Activated T-helper 1 cell treated with anti-CD3 and anti-CD28 coated beads, Interleukin-12 subunit alpha, Interleukin-12 subunit beta, Interleukin-2, Interleukin-4 antibody, amounts not matched to agents 30 ng/mL and 10 ng/mL and 1 ng/mL, durations not matched to agents 14 hours and 24 hours and 36 hours (primary cell): ENCODE data around the gene PCDHGA12. TPM values are rescaled to one million over a fixed set of nuclear protein-coding genes. Genes with fewer than 3 reads are reported as not detected.
"Not testable (repeated sequence)": the region's sequence is repeated elsewhere in the genome, so short reads cannot be mapped to it uniquely, and the experiment has no call there.

ENCODE experiments used
- DNase-seq: peaks from one replicate; pipeline ENCODE4 v3.0.0; 2021; ENCODE audit warnings: low spot score
- H3K27ac Mint-ChIP-seq: one replicate; pipeline ENCODE4 v1.8.0; 2021; ENCODE audit warnings: mild to moderate bottlenecking, mixed read lengths
- H3K27me3 Mint-ChIP-seq: one replicate; pipeline ENCODE4 v1.8.0; 2022; ENCODE audit warnings: mild to moderate bottlenecking, moderate library complexity, mixed read lengths; ENCODE audit not compliant: insufficient read depth
- H3K36me3 Mint-ChIP-seq: one replicate; pipeline ENCODE4 v1.8.0; 2021; ENCODE audit warnings: low read depth, mixed read lengths
- H3K4me1 Mint-ChIP-seq: one replicate; pipeline ENCODE4 v1.8.0; 2021; ENCODE audit warnings: low read depth, mixed read lengths
- H3K4me3 Mint-ChIP-seq: one replicate; pipeline ENCODE4 v1.8.0; 2021; ENCODE audit warnings: mild to moderate bottlenecking, moderate library complexity, mixed read lengths
- H3K9me3 Mint-ChIP-seq: one replicate; pipeline ENCODE4 v1.8.0; 2021; ENCODE audit warnings: mixed read lengths
- intact Hi-C: fragments of 100-400 bp; cut with micrococcal nuclease; formaldehyde crosslinking; loops from one replicate; pipeline ENCODE4 v1.15.1; 2024
- total RNA-seq: library from RNA; stranded (reverse); gene quantifications from 2 replicates; pipeline ENCODE4 v1.2.3, GENCODE V29; 2022

The PCDHGA12 gene
- 0.18 TPM in 1 of 2 replicates, not detected in the other for total RNA-seq

DNA sequence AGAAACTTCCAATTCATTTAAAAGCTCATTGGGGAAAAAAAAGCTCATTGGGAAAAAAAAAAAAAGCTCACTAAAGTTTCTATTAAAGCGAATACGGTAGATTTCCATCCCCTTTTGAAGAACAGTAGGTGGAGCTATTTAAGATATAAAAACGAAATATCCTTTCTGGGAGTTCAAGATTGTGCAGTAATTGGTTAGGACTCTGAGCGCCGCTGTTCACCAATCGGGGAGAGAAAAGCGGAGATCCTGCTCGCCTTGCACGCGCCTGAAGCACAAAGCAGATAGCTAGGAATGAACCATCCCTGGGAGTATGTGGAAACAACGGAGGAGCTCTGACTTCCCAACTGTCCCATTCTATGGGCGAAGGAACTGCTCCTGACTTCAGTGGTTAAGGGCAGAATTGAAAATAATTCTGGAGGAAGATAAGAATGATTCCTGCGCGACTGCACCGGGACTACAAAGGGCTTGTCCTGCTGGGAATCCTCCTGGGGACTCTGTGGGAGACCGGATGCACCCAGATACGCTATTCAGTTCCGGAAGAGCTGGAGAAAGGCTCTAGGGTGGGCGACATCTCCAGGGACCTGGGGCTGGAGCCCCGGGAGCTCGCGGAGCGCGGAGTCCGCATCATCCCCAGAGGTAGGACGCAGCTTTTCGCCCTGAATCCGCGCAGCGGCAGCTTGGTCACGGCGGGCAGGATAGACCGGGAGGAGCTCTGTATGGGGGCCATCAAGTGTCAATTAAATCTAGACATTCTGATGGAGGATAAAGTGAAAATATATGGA lies at the start of gene PCDHGA12:
Gene PCDHGA12, plus strand, starts transcription at position 176 of the 782 bp plus-strand sequence. Its CDS starts 253 bp downstream, at position 429.
- Mint-ChIP-seq H3K36me3 (no peaks in the 10 kb centered on the region), H3K27ac (peak within 1 kb of the TSS; percentile 67), H3K4me3 (peak within 1 kb of the TSS; percentile 73), H3K27me3 (peaks cover 17% of the 10 kb centered on the region), H3K4me1 (no peaks in the 10 kb centered on the region), H3K9me3 (peaks cover 32% of the 10 kb centered on the region)
- intact Hi-C loops: loop anchor here (1.0 kb wide), 1 partner anchor 83 kb away; no protein-coding TSS in a partner anchor
- no peak for DNase-seq

- peaks cover 3% of the 10 kb centered on the region for H3K27me3 Mint-ChIP-seq
- H3K36me3 Mint-ChIP-seq: no peaks in the 10 kb centered on the region
- H3K4me1 Mint-ChIP-seq: no peaks in the 10 kb centered on the region
- intact Hi-C loops: loop anchor here (5.0 kb wide), 1 partner anchor 45 kb away; the partner anchor contains the start of gene PCDHGA2
- DNase-seq: no peak
- H3K9me3 Mint-ChIP-seq: peaks cover 16% of the 10 kb centered on the region
- peak within 1 kb of the TSS; percentile 81 for H3K4me3 Mint-ChIP-seq
- H3K27ac Mint-ChIP-seq: no peak within 1 kb of the TSS
These were observed 47.6 kb upstream of the PCDHGA12 start, which contains the start of gene PCDHGA7 for GRCh38 chr5:141382469-141383294. PCDHGA7 (plus strand) TSS chr5:141382742; CDS start chr5:141382900, 158 bp downstream.

GRCh38 chr5:141383345-141383744 lies 47.0 kb upstream of the PCDHGA12 start:
- intact Hi-C loops: loop anchor here (5.0 kb wide), 1 partner anchor 46 kb away; the partner anchor contains the start of gene PCDHGA2
- Mint-ChIP-seq H3K4me1 (no peaks in the 10 kb centered on the region), H3K27me3 (peaks cover 3% of the 10 kb centered on the region), H3K4me3 (peak overlapping the region; percentile 81), H3K36me3 (no peaks in the 10 kb centered on the region), H3K9me3 (peaks cover 17% of the 10 kb centered on the region), H3K27ac (no peak overlapping the region)
- no peak for DNase-seq

DNA sequence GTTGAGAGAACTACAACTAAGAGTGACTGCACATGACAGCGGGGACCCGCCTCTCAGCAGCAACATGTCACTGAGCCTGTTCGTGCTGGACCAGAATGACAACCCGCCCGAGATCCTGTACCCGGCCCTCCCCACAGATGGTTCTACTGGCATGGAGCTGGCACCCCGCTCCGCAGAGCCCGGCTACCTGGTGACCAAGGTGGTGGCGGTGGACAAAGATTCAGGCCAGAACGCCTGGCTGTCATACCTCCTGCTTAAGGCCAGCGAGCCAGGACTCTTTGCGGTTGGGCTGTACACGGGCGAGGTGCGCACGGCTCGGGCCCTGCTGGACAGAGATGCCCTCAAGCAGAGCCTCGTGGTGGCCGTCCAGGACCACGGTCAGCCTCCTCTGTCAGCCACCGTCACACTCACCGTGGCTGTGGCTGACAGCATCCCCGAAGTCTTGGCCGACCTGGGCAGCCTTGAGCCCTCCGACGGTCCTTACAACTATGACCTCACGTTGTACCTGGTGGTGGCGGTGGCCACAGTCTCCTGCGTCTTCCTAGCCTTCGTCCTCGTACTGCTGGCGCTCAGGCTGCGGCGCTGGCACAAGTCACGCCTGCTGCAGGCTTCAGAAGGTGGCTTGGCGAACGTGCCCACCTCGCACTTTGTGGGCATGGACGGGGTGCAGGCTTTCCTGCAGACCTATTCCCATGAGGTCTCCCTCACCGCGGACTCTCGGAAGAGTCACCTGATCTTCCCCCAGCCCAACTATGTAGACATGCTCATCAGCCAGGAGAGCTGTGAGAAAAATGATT lies 45.6 kb upstream of the PCDHGA12 start:
- H3K4me1 Mint-ChIP-seq: no peaks in the 10 kb centered on the region
- DNase-seq: no peak
- peaks cover 3% of the 10 kb centered on the region for H3K27me3 Mint-ChIP-seq
- no peak overlapping the region for H3K27ac Mint-ChIP-seq
- intact Hi-C loops: loop anchor here (5.0 kb wide), 2 partner anchors 38 to 47 kb away; partner anchors contain the start of genes PCDHGA11 and PCDHGA2
- peaks cover 25% of the 10 kb centered on the region for H3K9me3 Mint-ChIP-seq
- peaks cover 1% of the 10 kb centered on the region for H3K36me3 Mint-ChIP-seq
- no peak overlapping the region for H3K4me3 Mint-ChIP-seq

- peaks cover 37% of the 10 kb centered on the region for H3K9me3 Mint-ChIP-seq
- H3K4me3 Mint-ChIP-seq: peak within 1 kb of the TSS; percentile 39
- intact Hi-C loops: loop anchor here (5.0 kb wide), 1 partner anchor 35 kb away; the partner anchor contains the start of gene PCDHGA11
These were observed 42.6 kb upstream of the PCDHGA12 start, which contains the start of gene PCDHGB4 for GRCh38 chr5:141387557-141388311. PCDHGB4 (plus strand) TSS chr5:141387698; CDS start chr5:141387885, 187 bp downstream.

GRCh38 chr5:141388661-141389060 lies 41.6 kb upstream of the PCDHGA12 start:
- Mint-ChIP-seq H3K27ac (no peak overlapping the region), H3K36me3 (peaks cover 1% of the 10 kb centered on the region), H3K27me3 (peaks cover 3% of the 10 kb centered on the region), H3K4me1 (no peaks in the 10 kb centered on the region), H3K9me3 (peaks cover 38% of the 10 kb centered on the region), H3K4me3 (no peak overlapping the region)
- no peak for DNase-seq
- intact Hi-C loops: loop anchor here (5.0 kb wide), 1 partner anchor 34 kb away; the partner anchor contains the start of gene PCDHGA11

More at GRCh38 chr5:141387557-141388311, 42.6 kb upstream of the PCDHGA12 start, which contains the start of gene PCDHGB4:
- H3K36me3 Mint-ChIP-seq, H3K27me3 Mint-ChIP-seq, DNase-seq, H3K27ac Mint-ChIP-seq, H3K4me1 Mint-ChIP-seq: not testable (repeated sequence)

DNA sequence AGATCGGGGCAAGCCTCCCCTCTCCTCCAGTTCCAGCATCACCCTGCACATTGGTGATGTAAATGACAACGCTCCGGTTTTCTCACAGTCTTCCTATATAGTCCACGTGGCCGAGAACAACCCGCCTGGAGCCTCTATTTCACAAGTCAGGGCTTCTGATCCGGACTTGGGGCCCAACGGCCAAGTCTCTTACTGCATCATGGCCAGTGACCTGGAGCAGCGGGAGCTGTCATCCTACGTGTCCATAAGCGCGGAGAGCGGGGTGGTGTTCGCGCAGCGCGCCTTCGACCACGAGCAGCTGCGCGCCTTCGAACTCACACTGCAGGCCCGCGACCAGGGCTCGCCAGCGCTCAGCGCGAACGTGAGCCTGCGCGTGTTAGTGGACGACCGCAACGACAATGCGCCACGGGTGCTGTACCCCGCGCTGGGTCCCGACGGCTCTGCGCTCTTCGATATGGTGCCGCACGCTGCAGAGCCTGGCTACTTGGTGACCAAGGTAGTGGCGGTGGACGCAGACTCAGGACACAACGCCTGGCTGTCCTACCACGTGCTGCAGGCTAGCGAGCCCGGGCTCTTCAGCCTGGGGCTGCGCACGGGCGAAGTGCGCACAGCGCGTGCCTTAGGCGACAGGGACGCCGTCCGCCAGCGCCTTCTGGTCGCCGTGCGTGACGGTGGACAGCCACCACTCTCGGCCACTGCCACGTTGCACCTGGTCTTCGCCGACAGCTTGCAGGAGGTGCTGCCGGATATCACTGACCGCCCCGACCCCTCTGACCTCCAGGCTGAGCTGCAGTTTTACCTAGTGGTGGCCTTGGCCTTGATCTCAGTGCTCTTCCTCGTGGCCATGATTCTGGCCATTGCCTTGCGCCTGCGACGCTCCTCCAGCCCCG lies 40.9 kb upstream of the PCDHGA12 start:
- no peaks in the 10 kb centered on the region for H3K4me1 Mint-ChIP-seq
- peaks cover 1% of the 10 kb centered on the region for H3K36me3 Mint-ChIP-seq
- intact Hi-C loops: loop anchor here (5.0 kb wide), 1 partner anchor 33 kb away; the partner anchor contains the start of gene PCDHGA11
- H3K27me3 Mint-ChIP-seq: peaks cover 3% of the 10 kb centered on the region
- H3K4me3 Mint-ChIP-seq: no peak overlapping the region
- DNase-seq: no peak
- peaks cover 45% of the 10 kb centered on the region for H3K9me3 Mint-ChIP-seq
- no peak overlapping the region for H3K27ac Mint-ChIP-seq

DNA sequence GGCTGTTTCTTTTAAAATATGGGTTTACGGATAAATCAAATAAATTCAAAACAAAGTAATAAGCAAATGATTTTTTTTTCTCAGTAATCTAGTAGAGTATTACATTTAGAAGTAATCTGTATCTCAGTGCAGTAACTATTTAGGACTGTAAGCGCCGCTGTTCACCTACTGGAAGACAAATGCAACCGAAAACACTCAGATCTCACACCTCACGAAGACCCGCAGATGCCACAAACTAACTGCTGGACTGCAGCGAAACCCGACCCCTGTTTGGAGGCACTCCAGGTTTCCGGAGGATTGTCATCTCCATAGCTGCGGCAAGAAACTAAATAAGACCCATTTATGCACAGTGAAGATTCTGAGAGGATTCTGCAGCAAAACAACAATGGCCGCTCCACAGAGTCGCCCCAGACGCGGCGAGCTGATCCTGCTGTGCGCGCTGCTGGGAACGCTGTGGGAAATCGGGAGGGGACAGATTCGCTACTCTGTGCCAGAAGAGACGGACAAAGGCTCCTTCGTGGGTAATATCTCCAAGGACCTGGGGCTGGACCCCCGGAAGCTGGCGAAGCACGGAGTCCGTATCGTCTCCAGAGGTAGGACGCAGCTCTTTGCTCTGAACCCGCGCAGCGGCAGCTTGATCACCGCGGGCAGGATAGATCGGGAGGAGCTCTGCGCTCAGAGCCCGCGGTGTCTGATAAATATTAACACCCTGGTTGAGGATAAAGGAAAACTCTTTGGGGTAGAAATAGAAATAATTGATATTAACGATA lies 37.7 kb upstream of the PCDHGA12 start, which contains the start of gene PCDHGA8:
Gene PCDHGA8, plus strand, starts transcription at position 205 of the 770 bp plus-strand sequence. Its CDS starts 181 bp downstream, at position 386.
- DNase-seq: no peak
- no peak within 1 kb of the TSS for H3K4me3 Mint-ChIP-seq
- no peaks in the 10 kb centered on the region for H3K4me1 Mint-ChIP-seq
- intact Hi-C loops: no loop called here
- H3K27me3 Mint-ChIP-seq: peaks cover 8% of the 10 kb centered on the region
- H3K27ac Mint-ChIP-seq: no peak within 1 kb of the TSS
- H3K9me3 Mint-ChIP-seq: peaks cover 43% of the 10 kb centered on the region
- H3K36me3 Mint-ChIP-seq: peaks cover 1% of the 10 kb centered on the region

GRCh38 chr5:141393267-141393666 lies 37.0 kb upstream of the PCDHGA12 start:
- peaks cover 8% of the 10 kb centered on the region for H3K27me3 Mint-ChIP-seq
- no peak for DNase-seq
- peaks cover 43% of the 10 kb centered on the region for H3K9me3 Mint-ChIP-seq
- H3K36me3 Mint-ChIP-seq: peaks cover 1% of the 10 kb centered on the region
- intact Hi-C loops: no loop called here
- H3K27ac Mint-ChIP-seq: no peak overlapping the region
- H3K4me3 Mint-ChIP-seq: no peak overlapping the region
- H3K4me1 Mint-ChIP-seq: no peaks in the 10 kb centered on the region
